GM12878 (cell line): ENCODE results near the gene RREB1. TPM values are rescaled to one million over a fixed set of nuclear protein-coding genes. Genes with fewer than 3 reads are reported as not detected.

ENCODE experiments used
- ATAC-seq: fragments of 200-7000 bp; cut with Tn5 transposase; 3 replicates; pipeline ENCODE4 v1.9.1; 2020; ENCODE audit warnings: mild to moderate bottlenecking, moderate library complexity
- BruUV-seq: library from RNA; stranded (reverse); fragments of 400-500 nt; replicated peaks from 2 replicates; lab custom pipeline; 2021; lab: Mats Ljungman, UMichigan
- CTCF ChIA-PET: fragments of 300-600 bp; sonication (Branson Sonifier 250); formaldehyde crosslinking; extraction: SDS; loops from one replicate; lab custom pipeline; 2021; ENCODE audit warnings: inconsistent platforms; lab: Yijun Ruan, JAX
- POLR2A ChIA-PET: fragments of 350-600 bp; formaldehyde crosslinking; extraction: SDS; loops from one replicate; lab custom pipeline; 2021; ENCODE audit warnings: inconsistent platforms; lab: Charles Lee
- RAD21 ChIA-PET: fragments of 300-600 bp; sonication (Branson Sonifier 250); formaldehyde crosslinking; loops from one replicate; lab custom pipeline; 2023; ENCODE audit warnings: antibody characterized with exemption; ENCODE audit not compliant: unreplicated experiment; lab: Charles Lee
- SMC1A ChIA-PET: fragments of 300-600 bp; sonication (Branson Sonifier 250); formaldehyde crosslinking; loops from one replicate; lab custom pipeline; 2023; ENCODE audit not compliant: unreplicated experiment, uncharacterized antibody; lab: Charles Lee
- DNase-seq: peaks from one replicate; pipeline ENCODE4 v3.0.0-alpha.2; 2011; ENCODE audit warnings: low read depth, low spot score
- FAIRE-seq: peaks from 3 replicates; lab custom pipeline; 2011; peaks lifted over from hg19 to GRCh38; lab: Jason Lieb, UNC
- H2AFZ ChIP-seq: 2 replicates; pipeline ENCODE4 v1.6.0; 2011; ENCODE audit warnings: low read depth, low read length, control low read depth; ENCODE audit not compliant: control insufficient read depth
- H3K27ac ChIP-seq: 2 replicates; pipeline ENCODE4 v1.5.1; 2011; ENCODE audit warnings: control low read depth; ENCODE audit not compliant: control insufficient read depth, insufficient read depth
- H3K27me3 ChIP-seq, 2 experiments: replicated peaks in 1 of 2; 2 replicates each; pipeline versions ENCODE4 v1.6.0 to v1.6.1; 2011; ENCODE audit warnings: low read length in 1 of 2; ENCODE audit not compliant: control insufficient read depth in 2 of 2, insufficient read depth in 2 of 2
- H3K36me3 ChIP-seq, 2 experiments: 2 replicates each; pipeline ENCODE4 v1.5.1; 2011; ENCODE audit warnings: low read length in 1 of 2; ENCODE audit not compliant: control insufficient read depth in 2 of 2, insufficient read depth in 2 of 2
- H3K4me1 ChIP-seq: 2 replicates; pipeline ENCODE4 v1.6.1; 2011; ENCODE audit warnings: mild to moderate bottlenecking, low read length, moderate library complexity, mixed read lengths; ENCODE audit not compliant: control insufficient read depth, insufficient read depth
- H3K4me2 ChIP-seq: 2 replicates; pipeline ENCODE4 v1.6.0; 2011; ENCODE audit warnings: control low read depth; ENCODE audit not compliant: control insufficient read depth, insufficient read depth
- H3K4me3 ChIP-seq: fragments of 200-600 bp; sonication (generic); 2 replicates; pipeline ENCODE4 v1.5.1; 2016
- H3K79me2 ChIP-seq: 2 replicates; pipeline ENCODE4 v1.6.0; 2011; ENCODE audit warnings: low read length; ENCODE audit not compliant: control insufficient read depth, insufficient read depth
- H3K9ac ChIP-seq: 2 replicates; pipeline ENCODE4 v1.8.0; 2011; ENCODE audit warnings: low read length, control low read depth, mixed read lengths; ENCODE audit not compliant: control insufficient read depth, insufficient read depth
- H3K9me3 ChIP-seq: replicated peaks from 3 replicates; pipeline ENCODE4 v1.5.1; 2011; ENCODE audit warnings: mild to moderate bottlenecking, low read length; ENCODE audit not compliant: control insufficient read depth, insufficient read depth
- H4K20me1 ChIP-seq: 2 replicates; pipeline ENCODE4 v1.6.0; 2011; ENCODE audit not compliant: control insufficient read depth, insufficient read depth
- BCL11A ChIP-seq: IDR thresholded peaks from 2 replicates; pipeline ENCODE4 v1.6.1; 2011; ENCODE audit warnings: low read depth, low read length
- BMI1 ChIP-seq: fragments of 450-650 bp; IDR thresholded peaks from 2 replicates; pipeline ENCODE4 v1.6.1; 2016; ENCODE audit warnings: mild to moderate bottlenecking, moderate library complexity, borderline replicate concordance
- CREB1 ChIP-seq: IDR thresholded peaks from 2 replicates; pipeline ENCODE4 v1.6.1; 2012; ENCODE audit warnings: low read depth, mild to moderate bottlenecking, inconsistent platforms
- ETV6 ChIP-seq, 2 experiments: fragments of 450-650 bp in 1 of 2; IDR thresholded peaks in 1 of 2; conservative IDR thresholded peaks in 1 of 2; 2 replicates each; pipeline ENCODE4 v1.6.1; 2014; ENCODE audit warnings: antibody characterized with exemption in 1 of 2, borderline replicate concordance in 1 of 2, low read depth in 1 of 2, mild to moderate bottlenecking in 1 of 2, moderate library complexity in 1 of 2
- FOXM1 ChIP-seq: IDR thresholded peaks from 2 replicates; pipeline ENCODE4 v1.6.1; 2012; ENCODE audit warnings: low read depth, mild to moderate bottlenecking, inconsistent platforms, low read length, moderate library complexity
- GABPA ChIP-seq: IDR thresholded peaks from 2 replicates; pipeline ENCODE4 v1.6.1; 2014; ENCODE audit warnings: antibody characterized with exemption, low read depth, mild to moderate bottlenecking, inconsistent platforms
- IKZF2 ChIP-seq, 2 experiments: fragments of 450-650 bp; IDR thresholded peaks; 2 replicates each; pipeline ENCODE4 v1.6.1; 2017; ENCODE audit warnings: mild to moderate bottlenecking in 2 of 2, moderate library complexity in 2 of 2
- MEF2A ChIP-seq: IDR thresholded peaks from 2 replicates; pipeline ENCODE4 v1.6.1; 2011; ENCODE audit warnings: low read depth, mild to moderate bottlenecking, low read length, moderate library complexity; ENCODE audit not compliant: insufficient read depth
- NBN ChIP-seq: fragments of 450-650 bp; IDR thresholded peaks from 2 replicates; pipeline ENCODE4 v1.6.1; 2016
- PAX5 ChIP-seq: IDR thresholded peaks from 2 replicates; pipeline ENCODE4 v1.6.1; 2011; ENCODE audit warnings: low read depth, low read length, borderline replicate concordance
- POLR2A ChIP-seq: IDR thresholded peaks from 2 replicates; pipeline ENCODE4 v1.6.1; 2011; ENCODE audit warnings: low read depth, mild to moderate bottlenecking, low read length
- RUNX3 ChIP-seq: IDR thresholded peaks from 2 replicates; pipeline ENCODE4 v1.6.1; 2012; ENCODE audit warnings: low read length, inconsistent platforms
- TBL1XR1 ChIP-seq: IDR thresholded peaks from 2 replicates; pipeline ENCODE4 v1.6.1; 2012; ENCODE audit warnings: low read depth, low read length, improper control_type of control experiment
- ZNF384 ChIP-seq: IDR thresholded peaks from 2 replicates; pipeline ENCODE4 v1.6.1; 2012; ENCODE audit warnings: low read depth, mild to moderate bottlenecking, low read length, improper control_type of control experiment, borderline replicate concordance
- WGBS: methylation state at CpG from one replicate; pipeline ENCODE4 v1.1.6; 2016; ENCODE audit warnings: low lambda C conversion rate; ENCODE audit not compliant: insufficient replicate concordance, insufficient coverage; ENCODE audit errors: missing lambda C conversion rate; 5-methylcytosine and 5-hydroxymethylcytosine counted together
- in situ Hi-C: fragments of 300-500 bp; cut with MboI; formaldehyde crosslinking; loops from 9 replicates; pipeline ENCODE4 v1.14.3; 2018; ENCODE audit warnings: mixed read lengths
- intact Hi-C: fragments of 100-400 bp; cut with micrococcal nuclease; formaldehyde crosslinking; loops from one replicate; pipeline ENCODE4 v1.14.2; 2022; ENCODE audit not compliant: unreplicated experiment
- polyA plus RNA-seq, 11 experiments: library from polyadenylated mRNA; depleted of rRNA in 4 of 11; unstranded in 6 of 11; stranded (reverse) in 5 of 11; fragments of >200 nt; fragmentation: Nextera tagmentation in 4 of 11; fragmentation: Illumina TruSeq in 1 of 11; extraction: Ambion mirVana in 4 of 11; extraction: Trizol in 1 of 11; gene quantifications; 1 replicate in 1 of 11; 2 replicates in 10 of 11; pipeline versions ENCODE4 v1.2.1 to v1.2.3, GENCODE V29; 2011 to 2016; ENCODE audit warnings: inconsistent platforms in 2 of 11, missing spikeins in 2 of 11, low read depth in 1 of 11
- total RNA-seq, 4 experiments: library from RNA; depleted of rRNA in 3 of 4; stranded (reverse); fragments of >200 nt in 3 of 4; fragmentation: Illumina TruSeq in 1 of 4; extraction: Trizol in 1 of 4; gene quantifications; 2 replicates each; pipeline versions ENCODE4 v1.2.1 to v1.2.3, GENCODE V29; 2013 to 2021
- TF ChIP-seq, protein P1 (sequence below): fragments of 450-650 bp; IDR thresholded peaks from 2 replicates; pipeline ENCODE4 v1.6.1; 2016; ENCODE audit warnings: mild to moderate bottlenecking
- TF ChIP-seq, protein P2 (sequence below): IDR thresholded peaks from 2 replicates; pipeline ENCODE4 v1.6.1; 2012; ENCODE audit warnings: low read length, inconsistent platforms
- TF ChIP-seq, protein P3 (sequence below): fragments of 450-650 bp; IDR thresholded peaks from 2 replicates; pipeline ENCODE4 v1.6.1; 2017; ENCODE audit warnings: antibody characterized with exemption, mild to moderate bottlenecking, moderate library complexity

RREB1 gene
- total and polyA plus RNA-seq, 10 of the 15 experiments (the other 5 are each of a cell fraction or from before 2014, with no cell fraction given) = 1.9 to 30.3 (median 8.6) TPM

DNA sequence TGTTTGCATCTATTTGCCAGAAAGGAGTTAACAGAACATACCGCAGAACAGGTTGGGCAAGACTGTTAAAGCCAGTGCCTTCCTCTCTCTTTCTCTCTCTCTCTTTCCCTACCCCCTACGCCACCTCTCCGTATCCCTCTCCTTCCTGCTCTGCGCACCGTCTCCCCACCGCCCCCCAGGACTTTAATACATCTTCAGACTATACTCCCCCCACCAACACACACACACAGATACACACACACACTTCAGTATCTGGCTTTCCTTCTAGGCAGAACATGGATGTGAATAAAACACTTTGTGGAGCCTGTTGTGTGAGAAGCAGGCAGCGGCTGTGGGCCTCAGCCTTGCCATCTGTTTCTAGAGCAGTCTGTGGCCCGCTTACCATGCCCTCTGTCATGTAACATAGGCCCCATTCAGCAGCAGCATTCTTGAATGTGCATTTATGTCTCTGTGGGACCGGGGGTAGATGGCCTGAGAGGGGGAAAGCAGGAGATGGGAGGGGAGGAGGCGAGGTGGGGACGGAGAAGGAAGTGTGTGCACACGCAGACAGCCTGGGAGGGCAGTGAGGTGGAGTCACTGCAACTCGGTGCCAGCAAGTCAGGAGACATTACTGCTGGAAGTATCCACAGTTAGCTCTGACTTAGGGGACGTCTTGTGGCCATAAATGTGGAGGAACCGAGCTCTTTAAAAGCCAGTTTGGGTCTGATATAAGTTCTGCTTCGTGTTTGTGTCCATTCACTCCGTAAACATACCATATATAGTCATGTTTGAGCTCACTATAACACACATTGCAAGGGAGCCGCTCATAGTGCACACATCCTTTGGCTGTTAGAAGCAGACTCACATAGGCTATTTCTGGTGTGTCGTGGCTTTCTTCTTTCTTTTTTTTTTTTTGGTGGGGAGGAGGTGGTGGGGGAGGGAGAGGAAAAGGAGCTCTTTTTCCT is 38.4 kb downstream of the RREB1 start:
- CTCF ChIA-PET = interaction anchor here (0.6 to 2.7 kb wide), 9 partner anchors 8 to 469 kb away, joined by 3 to 14 read pairs (median 3); no protein-coding TSS in a partner anchor
- no TSS peak for BruUV-seq
- no peak for DNase-seq
- RAD21 ChIA-PET = interaction anchor here (0.6 to 5.8 kb wide), 20 partner anchors 8 to 469 kb away, joined by 3 to 49 read pairs (median 5); no protein-coding TSS in a partner anchor
- peaks cover 0 to 2% of the 10 kb centered on the region in 2 experiments; a peak in 2 of 4 replicates for H3K36me3 ChIP-seq
- H3K4me2 ChIP-seq = peak overlapping the region; percentile 99
- no peaks in the 10 kb centered on the region for H3K9me3 ChIP-seq
- SMC1A ChIA-PET = interaction anchor here (0.7 to 14.1 kb wide), 25 partner anchors 8 to 463 kb away, joined by 3 to 256 read pairs (median 4); partner anchors contain the start of gene RREB1
- intact Hi-C loops = no loop called here
- H3K79me2 ChIP-seq = peaks cover 97% of the 10 kb centered on the region
- POLR2A ChIA-PET = interaction anchor here (0.6 to 2.9 kb wide), 8 partner anchors 8 to 332 kb away, joined by 3 to 20 read pairs (median 4); no protein-coding TSS in a partner anchor
- H3K4me3 ChIP-seq = peak overlapping the region; percentile 63
- peak overlapping the region; percentile 96 for H3K27ac ChIP-seq
- H3K27me3 ChIP-seq = no peaks in the 10 kb centered on the region
- ATAC-seq = peak; percentile 75
- peak overlapping the region; percentile 57 for H2AFZ ChIP-seq
- in situ Hi-C loops = no loop called here
- WGBS = 15% methylated on average over 14 of the region's 19 CpGs
- no peaks in the 10 kb centered on the region; the same call in 1 of the 2 replicates for H4K20me1 ChIP-seq
- no peak for FAIRE-seq
- peak overlapping the region; percentile 77 for H3K9ac ChIP-seq
- H3K4me1 ChIP-seq = peaks cover 67% of the 10 kb centered on the region
- TF ChIP-seq FOXM1 (peak; percentile 63; the same call in 1 of the 2 replicates), MEF2A (peak; percentile 59; the same call in 1 of the 2 replicates), TBL1XR1 (0 out of 2 replicates have a peak, but pooled peaks have one; percentile 25), RUNX3 (peak; percentile 63), CREB1 (peak; percentile 60; the same call in 1 of the 2 replicates), BCL11A (no peak), BMI1 (no peak), PAX5 (peak; percentile 38; the same call in 1 of the 2 replicates), GABPA (no peak), ETV6 (conservative IDR thresholded peaks at IDR 0.05 in 1 of 2, IDR thresholded peaks at IDR 0.05 in 1 of 2; ENCODE audit: borderline replicate concordance in 1 of 2, low read depth in 1 of 2) (0 out of 4 replicates have a peak, but pooled peaks of 1 of the 2 experiments have one; percentile 12), ZNF384 (peak; percentile 77), POLR2A (peak; percentile 68), NBN (peak; percentile 41; the same call in 1 of the 2 replicates), IKZF2 (IDR thresholded peaks at IDR 0.05) (0 out of 4 replicates have a peak, but pooled peaks of 1 of the 2 experiments have one; percentile 16)
- TF ChIP-seq, protein P1, sequence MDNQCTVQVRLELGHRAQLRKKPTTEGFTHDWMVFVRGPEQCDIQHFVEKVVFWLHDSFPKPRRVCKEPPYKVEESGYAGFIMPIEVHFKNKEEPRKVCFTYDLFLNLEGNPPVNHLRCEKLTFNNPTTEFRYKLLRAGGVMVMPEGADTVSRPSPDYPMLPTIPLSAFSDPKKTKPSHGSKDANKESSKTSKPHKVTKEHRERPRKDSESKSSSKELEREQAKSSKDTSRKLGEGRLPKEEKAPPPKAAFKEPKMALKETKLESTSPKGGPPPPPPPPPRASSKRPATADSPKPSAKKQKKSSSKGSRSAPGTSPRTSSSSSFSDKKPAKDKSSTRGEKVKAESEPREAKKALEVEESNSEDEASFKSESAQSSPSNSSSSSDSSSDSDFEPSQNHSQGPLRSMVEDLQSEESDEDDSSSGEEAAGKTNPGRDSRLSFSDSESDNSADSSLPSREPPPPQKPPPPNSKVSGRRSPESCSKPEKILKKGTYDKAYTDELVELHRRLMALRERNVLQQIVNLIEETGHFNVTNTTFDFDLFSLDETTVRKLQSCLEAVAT = 0 out of 2 replicates have a peak, but pooled peaks have one; percentile 18
- TF ChIP-seq, protein P2, sequence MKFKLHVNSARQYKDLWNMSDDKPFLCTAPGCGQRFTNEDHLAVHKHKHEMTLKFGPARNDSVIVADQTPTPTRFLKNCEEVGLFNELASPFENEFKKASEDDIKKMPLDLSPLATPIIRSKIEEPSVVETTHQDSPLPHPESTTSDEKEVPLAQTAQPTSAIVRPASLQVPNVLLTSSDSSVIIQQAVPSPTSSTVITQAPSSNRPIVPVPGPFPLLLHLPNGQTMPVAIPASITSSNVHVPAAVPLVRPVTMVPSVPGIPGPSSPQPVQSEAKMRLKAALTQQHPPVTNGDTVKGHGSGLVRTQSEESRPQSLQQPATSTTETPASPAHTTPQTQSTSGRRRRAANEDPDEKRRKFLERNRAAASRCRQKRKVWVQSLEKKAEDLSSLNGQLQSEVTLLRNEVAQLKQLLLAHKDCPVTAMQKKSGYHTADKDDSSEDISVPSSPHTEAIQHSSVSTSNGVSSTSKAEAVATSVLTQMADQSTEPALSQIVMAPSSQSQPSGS = 0 out of 2 replicates have a peak, but pooled peaks have one; percentile 42
- TF ChIP-seq, protein P3, sequence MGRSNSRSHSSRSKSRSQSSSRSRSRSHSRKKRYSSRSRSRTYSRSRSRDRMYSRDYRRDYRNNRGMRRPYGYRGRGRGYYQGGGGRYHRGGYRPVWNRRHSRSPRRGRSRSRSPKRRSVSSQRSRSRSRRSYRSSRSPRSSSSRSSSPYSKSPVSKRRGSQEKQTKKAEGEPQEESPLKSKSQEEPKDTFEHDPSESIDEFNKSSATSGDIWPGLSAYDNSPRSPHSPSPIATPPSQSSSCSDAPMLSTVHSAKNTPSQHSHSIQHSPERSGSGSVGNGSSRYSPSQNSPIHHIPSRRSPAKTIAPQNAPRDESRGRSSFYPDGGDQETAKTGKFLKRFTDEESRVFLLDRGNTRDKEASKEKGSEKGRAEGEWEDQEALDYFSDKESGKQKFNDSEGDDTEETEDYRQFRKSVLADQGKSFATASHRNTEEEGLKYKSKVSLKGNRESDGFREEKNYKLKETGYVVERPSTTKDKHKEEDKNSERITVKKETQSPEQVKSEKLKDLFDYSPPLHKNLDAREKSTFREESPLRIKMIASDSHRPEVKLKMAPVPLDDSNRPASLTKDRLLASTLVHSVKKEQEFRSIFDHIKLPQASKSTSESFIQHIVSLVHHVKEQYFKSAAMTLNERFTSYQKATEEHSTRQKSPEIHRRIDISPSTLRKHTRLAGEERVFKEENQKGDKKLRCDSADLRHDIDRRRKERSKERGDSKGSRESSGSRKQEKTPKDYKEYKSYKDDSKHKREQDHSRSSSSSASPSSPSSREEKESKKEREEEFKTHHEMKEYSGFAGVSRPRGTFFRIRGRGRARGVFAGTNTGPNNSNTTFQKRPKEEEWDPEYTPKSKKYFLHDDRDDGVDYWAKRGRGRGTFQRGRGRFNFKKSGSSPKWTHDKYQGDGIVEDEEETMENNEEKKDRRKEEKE = no peak
